Dedifferentiated amniotic fluid mesenchymal stem cell (primary cell): ENCODE measurements around the gene GET3.
"Not testable (repeated sequence)": the region's sequence is repeated elsewhere in the genome, so short reads cannot be mapped to it uniquely, and the experiment has no call there.

ENCODE experiments used
- DNase-seq: peaks from one replicate; pipeline ENCODE4 v3.0.0-alpha.2; 2016; ENCODE audit errors: extremely low spot score

Gene GET3

DNA sequence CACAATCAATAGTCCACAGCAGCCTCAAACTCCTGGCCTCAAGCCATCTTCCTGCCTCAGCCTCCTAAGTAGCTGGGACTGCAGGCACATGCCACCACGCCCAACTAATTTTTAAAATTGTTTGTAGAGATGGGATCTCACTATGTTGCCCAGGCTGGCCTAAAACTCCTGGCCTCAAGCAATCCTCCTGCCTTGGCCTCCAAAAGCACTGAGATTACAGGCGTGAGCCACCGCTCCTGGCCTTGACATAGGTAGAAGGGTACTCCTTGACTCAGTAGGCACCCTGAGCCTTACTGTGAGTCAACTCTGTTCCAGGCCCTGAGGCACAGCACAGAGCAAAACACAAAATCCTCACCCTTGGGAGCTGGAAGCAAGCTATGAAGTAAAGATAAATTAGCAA lies 21.4 kb upstream of the GET3 start:
- DNase-seq, result no peak

DNA sequence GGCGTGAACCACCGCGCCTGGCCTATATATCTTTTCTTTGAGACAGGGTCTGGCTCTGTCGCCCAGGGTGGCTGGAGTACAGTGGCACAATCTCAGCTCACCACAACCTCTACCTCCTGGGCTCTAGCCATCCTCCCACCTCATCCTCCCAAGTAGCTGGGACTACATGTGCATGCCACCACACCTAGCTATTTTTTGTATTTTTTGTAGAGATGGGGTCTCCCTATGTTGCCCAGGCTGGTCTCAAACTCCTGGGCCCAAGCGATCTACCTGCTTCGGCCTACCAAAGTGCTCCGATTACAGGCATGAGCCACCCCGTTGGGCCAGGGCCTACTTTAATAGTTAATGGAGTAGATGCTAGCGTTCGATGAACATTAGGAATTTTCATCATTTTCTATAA lies 17.0 kb upstream of the GET3 start:
- no peak for DNase-seq

DNA sequence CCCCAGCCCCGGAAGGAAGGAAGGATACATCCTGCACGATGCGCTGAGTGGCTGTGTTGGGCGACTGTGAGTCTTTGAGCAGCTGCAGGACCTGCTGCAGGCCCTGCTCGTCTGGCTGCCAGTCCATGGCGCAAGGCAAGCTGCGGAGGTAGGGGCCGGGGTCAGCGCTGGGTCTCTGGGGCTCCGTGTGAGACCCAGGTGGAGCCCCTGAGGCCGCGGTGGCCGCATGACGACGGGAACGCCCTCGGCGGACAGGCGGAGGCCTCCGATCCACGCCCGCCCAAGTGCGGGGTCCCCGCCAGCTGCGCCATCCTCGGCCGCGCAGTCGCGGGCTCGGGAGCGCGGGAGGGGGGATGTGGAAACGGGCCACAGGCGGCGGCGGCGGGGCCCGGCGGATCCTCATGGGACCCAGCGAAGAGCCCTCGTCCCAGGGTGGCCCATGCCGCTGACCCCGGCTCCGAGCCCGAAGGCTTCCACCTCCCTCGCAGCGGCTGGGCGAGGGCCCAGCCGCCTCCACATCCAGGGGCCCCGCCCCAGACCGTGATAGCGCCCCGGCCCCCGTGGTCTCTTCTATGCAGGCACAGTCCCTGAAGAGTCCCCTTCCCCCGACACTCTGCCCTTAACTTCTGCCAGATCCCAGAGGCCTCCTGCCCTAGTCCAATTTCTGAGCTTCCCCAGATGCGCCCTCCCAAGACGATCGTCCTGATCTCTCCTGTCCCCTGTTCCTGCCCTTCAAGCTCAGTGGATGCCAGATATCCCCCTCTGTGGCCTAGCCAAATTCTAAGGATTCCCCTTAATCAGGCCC lies 16.2 kb upstream of the GET3 start:
- DNase-seq, result no peak

DNA sequence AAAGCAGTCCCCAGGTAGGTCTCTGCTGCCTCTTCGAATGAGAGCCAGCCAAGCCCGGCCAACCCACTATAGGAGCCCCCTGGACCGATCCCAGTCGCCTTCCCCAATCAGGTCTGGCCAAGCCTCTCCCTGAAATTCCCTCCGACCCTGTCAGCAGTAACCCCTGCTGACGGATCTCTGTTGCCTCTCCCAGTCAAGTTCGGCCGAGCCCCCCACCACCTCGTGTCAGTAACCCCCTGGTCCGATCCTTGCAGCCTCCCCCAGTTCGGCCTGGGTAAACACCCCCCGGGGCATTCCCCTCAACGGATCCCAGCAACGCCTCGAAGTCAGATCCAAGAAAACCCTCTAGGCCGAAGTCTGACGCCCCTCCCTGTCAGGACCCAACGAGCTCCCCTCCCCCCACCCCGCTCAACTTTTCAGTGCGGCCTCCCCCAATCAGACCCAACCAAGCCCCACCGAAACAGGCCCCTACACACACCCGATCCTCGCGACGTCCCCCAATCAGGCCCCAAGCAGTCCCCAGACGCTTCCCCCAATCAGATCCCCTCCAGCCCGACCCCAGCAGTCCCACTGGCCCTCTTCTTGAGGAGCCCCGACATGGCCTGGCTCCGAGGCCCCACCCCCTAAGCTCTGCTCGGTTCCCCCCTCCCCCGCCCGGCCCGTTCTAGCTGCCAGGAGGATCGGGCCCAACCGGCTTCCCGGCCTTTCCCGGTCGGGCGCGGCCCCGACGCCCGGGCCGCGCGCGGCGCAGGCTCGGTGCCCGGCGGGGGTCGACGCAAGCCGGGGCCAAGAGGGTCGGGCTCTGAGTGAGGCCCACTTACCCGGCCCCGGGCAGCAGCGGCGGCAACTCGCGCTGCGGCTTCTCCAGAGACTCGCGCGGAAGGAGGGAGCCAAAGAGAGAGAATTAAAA lies 15.4 kb upstream of the GET3 start:
- DNase-seq, result peak; percentile 41

DNA sequence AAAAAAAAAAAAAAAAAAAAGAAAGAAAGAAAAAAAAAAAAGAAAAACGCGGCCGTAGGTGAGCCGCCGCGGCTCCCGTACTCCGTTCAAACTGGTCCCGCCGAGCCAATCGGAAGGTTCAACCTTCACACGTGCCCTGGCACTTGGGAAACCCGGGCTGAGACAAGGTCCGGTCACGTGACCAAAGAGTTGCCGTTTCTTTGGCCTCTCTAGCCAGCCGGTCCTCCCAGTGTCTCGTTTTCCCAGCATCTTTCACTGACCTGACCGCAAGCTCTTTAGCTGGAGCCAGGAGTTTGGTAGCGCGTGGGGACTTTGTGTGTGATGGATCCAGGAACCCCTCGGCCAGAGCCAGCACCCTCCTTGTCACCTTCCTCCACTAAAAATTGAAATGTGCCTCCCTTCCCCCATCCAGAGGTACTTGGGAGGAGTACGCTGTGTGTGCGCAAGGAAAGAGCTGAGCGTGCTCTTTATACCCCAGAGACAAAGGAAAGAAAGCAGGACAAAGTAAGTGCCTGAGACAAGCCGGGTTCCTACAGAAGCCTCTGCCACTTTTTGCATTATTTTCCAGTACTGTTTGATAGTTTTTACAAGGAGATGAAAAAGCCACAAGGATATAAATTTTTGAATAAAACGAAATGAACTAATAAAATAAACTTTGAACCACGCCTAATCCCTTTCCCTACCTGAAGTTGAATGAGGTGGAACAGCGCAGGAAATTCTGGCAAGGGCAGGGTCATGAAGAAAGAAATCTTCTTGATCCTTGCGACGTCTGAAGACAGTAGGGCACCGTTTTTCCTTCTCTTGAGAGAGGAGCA lies 14.5 kb upstream of the GET3 start:
- DNase-seq, result peak; percentile 99

DNA sequence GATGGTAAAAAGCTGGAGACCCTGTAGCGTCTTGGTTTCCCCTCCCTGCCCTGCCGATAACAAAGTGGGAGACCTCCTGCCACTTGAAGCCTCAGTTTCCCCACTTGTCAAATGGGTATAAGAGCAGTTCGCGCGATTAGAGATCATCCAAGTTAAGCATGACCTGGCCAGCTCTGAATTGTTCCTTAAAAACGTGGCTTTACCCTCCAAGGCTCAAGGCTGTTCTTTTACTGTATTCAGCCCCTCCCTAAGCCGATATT lies 14.0 kb upstream of the GET3 start:
- DNase-seq, result no peak

DNA sequence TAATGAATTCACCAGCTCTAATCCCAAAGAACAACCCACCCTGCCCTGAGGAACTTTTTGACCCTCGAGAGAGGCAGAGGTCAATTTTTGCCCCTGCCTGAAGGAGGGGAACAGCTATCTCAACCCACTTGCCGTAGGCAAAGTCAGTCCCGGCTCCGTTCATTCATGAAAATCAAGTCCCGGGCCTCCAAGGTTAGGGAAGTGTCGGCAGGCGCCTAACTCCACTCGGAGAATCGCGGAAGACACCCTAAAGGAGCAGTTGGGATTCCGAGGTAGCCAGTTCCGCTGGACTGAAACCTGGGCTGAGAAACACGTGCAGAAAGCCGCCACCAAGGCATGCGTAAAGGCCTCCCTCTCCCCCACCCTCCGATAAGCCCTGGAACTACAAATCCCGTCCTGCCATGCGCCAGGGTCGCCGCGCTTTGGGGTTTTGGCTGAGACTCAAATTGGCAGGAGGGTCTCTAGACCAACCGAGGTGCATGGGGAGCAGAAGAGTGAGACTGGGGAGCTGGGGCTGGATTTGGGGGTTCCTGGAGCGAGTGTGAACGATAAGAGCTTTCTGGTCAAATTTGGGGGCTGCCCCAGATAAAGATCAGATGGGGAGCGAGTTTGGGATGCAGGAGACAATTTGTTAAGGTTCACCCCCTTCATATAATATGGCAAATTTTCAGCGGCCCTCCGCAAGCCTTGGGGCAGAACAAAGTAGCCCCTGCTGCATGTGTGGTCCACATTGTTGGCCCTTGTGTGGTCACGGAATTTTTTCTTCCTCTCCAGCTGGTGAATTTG lies 13.5 kb upstream of the GET3 start, which contains the start of gene TNPO2:
Gene TNPO2 (minus strand): TSS at position 292 of the 786 bp plus-strand sequence. CDS start 2,955 bp downstream, outside the sequence.
- no peak for DNase-seq

DNA sequence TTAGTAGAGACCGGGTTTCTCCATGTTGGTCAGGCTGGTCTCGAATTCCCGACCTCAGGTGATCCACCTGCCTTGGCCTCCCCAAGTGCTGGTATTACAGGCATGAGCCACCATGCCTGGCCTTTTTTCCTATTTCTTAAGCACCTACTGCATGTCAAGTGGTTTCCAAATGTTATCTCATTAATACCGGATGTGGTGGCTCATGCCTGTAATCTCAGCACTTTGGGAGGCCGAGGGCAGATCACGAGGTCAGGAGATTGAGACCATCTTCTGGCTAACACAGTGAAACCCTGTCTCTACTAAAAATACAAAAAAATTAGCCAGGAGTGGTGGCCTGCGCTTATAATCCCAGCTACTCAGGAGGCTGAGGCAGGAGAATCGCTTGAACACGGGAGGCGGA lies 11.7 kb upstream of the GET3 start:
- not testable (repeated sequence) for DNase-seq

DNA sequence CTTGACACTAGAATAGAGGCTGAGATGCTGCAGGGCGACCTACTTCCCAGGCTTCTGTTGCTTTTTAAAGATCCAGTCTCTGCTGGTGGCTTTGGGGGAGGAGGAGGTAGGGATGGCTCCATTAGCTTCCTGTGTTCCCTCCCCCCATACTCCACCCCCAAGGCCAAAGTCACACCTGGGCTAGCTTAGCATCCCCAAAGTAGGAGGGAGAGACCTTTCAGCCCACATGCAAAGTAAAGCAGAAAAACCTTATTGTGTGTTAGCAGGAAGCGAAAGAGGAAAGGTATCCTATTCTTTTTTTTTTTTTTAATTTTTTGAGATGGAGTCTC lies 10.3 kb upstream of the GET3 start:
- DNase-seq, result no peak

DNA sequence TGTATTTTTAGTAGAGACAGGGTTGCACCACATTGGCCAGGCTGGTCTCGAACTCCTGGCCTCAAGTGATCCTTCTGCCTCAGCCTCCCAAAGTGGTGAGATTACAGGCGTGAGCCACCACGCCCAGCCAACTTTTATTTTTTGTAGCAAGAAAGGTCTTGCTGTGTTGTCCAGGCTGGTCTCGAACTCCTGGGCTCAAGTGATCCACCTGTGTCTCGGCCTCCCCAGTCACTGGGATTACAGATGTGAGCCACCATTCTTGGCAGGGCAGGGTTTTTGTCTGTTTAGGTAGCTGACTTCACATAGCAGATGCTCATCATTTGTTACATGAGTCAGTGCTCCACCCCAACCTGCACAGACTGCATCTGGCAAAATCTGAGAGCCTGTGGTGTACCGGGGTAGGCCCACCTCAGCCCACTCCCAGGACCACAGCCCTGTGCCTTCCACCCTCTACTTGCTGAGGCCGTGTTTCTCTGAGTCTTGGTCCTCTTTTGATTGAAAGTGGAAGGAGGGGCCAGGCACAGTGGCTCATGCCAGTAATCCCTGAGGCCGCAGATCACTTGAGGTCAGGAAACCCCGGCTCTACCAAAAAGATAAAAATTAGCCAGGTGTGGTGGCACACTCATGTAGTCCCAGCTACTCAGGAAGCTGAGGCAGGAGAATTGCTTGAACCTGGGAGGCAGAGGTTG lies 9.4 kb upstream of the GET3 start:
- no peak for DNase-seq

DNA sequence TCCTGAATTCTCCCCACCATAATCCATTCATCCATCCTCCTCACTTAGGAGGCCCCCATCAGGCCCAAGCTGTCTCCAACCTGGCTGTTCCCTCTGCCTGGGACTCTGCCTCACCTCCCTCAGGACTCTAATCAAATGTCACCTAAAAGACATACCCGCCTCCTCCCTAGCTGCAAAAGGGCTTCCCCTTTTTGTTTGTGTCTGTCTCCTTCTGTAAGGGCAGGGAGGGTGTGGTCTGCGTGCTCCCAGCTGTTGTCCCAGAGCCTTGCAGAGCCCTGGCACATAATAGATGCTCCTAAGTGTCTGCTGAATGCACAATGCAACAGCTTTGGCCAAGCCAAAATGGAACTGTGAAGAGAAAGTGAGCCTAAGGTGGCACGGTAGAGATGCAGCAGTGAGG lies 7.2 kb upstream of the GET3 start:
- no peak for DNase-seq

DNA sequence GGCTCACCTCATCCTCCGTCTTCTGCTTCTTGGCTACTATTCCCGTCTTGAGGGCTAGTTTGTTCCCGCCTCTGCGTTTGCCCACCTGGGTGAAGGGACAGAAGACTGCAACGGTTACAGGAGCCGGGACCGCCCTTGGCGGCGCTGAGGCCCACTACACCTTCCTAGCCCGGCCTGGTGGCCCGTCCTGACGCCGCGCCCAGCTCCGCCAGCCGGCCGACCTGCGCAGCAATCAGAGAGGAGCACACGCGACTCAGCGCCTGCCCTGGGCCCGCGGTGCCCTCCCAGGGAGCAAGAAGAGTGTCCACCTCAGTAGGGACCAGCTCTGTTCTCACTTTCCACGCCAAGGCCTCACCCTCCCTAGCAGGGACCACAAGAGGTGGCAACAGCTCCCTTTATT lies 6.0 kb upstream of the GET3 start:
- DNase-seq, result no peak

DNA sequence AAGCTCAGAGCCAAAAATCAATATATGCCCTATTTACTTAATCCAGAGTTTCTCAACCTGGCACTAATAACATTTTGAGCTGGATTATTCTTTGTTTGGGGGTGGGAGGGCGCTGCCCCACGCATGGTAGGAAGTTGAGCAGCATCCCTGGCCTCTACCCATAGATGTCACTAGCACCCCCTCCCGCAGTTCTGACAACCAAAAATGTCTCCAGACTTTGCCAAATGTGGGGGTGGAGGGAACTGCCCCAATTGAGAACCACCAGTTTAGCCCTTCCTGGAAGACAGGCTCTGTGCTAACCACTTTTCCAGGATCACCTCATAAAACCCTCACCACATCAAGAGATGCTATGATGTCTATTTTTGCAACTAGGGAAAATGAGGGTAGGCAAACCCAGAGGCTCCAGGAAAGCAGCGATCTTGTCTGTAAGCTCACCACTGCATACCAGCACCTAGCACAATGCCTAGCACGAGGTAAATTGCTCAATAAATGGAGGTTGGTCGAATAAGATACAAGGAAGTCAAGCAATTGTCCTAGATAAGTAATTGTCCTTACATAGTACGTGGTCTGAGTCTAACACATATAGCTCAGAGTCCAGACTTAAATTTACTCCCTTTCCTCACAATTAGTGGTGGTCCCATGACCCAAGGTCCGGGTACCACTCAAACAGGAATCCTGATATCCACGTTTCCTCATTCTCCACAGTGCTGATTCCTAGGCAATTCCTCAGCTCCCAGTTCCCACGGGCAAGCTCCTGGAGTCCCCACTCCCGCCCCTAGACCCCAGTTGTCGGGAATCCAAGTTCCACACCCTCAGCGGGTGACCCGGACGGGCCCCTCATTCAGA lies 3.7 kb upstream of the GET3 start:
- no peak for DNase-seq

DNA sequence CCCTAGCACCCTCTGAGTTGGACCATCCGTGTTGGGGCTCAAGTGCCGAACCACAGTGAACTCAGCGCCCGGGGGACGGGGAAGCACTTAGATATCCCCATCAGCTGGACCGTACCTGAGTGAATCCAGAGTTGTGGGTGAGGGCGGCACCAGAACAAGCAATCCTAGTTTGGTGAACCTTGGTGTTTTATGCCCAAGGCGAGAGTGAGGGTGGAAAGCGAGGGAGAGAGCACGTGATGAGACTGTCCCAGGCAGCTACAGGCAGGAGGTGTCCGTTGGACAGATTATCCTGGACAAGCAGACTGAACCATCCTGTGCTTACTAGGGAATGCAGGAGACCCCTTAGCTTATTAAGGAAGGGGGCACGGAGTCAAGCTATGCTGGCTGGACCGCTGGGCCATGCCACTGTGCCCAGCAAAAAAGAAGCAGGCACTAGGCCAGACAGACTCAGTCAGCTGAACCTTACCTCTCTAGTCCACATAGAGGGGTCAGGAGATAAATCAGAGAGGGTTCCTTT lies 596 bp downstream of the GET3 start:
- no peak for DNase-seq

DNA sequence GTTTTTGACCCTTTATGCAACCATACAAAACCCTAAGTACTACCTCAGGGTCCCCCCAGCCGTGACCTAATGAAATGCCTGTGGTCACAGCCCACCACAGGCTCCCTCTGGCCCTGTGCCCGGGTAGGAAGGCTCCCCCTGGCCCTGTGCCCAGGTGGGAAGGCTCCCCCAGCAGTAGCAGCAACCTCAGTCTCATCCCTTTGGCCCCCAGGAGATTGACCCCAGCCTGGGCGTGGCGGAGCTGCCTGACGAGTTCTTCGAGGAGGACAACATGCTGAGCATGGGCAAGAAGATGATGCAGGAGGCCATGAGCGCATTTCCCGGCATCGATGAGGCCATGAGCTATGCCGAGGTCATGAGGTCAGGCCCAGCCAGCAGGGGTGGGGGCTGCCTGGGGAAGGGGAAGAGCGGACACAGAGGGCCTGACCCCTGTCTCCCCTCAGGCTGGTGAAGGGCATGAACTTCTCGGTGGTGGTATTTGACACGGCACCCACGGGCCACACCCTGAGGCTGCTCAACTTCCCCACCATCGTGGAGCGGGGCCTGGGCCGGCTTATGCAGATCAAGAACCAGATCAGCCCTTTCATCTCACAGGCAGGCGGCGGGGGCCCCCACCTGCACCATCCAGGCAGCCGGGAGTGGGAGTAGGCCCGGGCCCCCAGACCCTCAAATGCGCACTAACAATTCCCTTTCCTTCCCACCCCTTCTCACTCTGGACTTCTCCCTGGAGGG lies 8.0 kb downstream of the GET3 start:
- DNase-seq, result no peak

DNA sequence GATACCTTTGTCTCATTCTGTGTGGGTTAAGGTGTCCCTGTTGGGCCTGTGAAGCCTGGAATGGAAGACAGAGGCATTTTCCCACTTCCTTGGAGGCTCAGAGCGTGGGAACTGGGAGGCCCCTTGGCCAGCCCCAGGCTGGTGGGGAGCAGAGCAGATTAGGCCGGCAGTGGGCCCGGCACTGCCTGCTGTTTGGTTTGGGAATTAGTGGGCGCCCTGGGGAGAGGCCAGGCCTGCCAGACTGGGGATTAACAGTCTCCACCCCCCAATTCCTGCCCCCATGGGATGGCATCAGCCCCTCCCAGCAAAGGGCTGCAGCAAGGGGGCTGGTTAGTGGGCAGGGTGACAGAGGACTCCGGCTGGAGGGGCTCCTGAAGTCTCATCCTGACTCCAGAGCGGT lies 11.2 kb downstream of the GET3 start:
- no peak for DNase-seq

DNA sequence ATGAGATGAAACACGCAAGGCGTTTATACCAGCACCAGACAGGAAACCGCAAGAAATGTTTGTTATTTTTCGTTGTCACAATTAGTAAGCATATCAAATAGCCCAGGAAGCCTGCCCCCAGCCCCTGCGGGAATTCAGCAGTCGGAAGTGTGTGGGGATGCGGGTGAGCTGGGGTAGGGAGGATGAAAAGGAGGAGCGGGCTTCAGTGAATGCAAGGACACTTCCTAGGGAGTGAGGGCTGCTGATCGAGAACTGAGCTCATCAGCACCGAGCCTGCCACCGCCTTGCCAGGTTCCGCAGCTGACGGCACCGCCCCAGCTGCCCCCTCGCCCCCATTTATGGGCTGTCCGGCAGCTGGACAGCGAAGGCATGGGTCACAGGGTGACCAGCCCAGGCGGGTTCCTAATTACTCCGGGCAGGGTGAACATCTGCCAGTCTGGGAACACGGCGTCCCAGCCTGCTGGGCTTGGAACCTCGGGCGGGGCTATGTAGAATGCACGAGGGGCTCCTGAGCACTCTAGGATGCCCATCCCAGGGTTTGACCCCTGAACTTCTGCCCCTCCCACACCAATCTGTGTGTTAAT lies 12.7 kb downstream of the GET3 start:
- DNase-seq, result peak; percentile 28

DNA sequence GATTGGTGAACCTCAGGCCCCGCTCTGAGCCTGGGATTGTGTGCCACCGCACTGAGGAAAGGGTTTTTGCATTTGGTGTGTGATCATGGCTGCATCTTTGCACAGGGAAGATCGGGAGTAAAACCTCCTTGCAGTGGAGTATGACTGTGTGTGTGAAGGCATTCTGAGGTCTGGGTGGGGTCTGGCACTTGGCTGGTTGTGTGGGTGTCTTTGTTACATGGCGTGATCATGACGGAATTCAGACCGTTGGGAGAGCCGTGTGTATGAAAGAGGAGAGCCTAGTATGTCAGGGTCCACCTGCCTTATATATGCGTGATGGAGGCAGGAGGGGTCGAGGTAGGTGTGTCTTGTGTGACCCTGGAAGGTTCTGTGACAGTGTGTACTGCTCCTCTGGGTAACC lies 13.6 kb downstream of the GET3 start:
- DNase-seq, result no peak

DNA sequence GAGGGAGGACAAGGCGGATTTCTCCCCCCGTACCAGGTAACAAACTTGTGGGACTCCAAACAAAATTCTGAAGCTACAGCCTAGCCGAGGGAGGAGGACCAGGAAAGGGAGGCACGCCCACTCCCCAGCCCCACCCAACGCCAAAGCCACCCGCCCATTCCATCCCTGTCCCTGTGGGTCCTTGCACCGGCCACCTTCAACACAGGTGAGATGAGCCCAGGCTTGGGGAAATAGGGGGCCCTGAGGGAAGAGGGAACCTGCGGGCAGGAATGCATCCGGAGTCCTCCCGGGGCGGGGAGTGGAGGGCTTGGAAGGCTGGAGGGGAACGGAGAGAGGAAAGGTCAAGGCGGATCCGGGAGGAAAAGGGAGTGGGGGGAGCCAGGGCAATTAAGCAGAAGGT lies 14.3 kb downstream of the GET3 start, which contains the start of gene BEST2:
Gene BEST2 (plus strand): TSS at position 157 of the 400 bp plus-strand sequence. CDS start 802 bp downstream, outside the sequence.
- DNase-seq, result no peak
